GM12878 (cell line): ENCODE data around the gene IMMP2L. TPM values are rescaled to one million over a fixed set of nuclear protein-coding genes. Genes with fewer than 3 reads are reported as not detected.

Experiments
- ATAC-seq: fragments of 200-7000 bp; cut with Tn5 transposase; 3 replicates; pipeline ENCODE4 v1.9.1; 2020; ENCODE audit warnings: mild to moderate bottlenecking, moderate library complexity
- BruUV-seq: library from RNA; stranded (reverse); fragments of 400-500 nt; replicated peaks from 2 replicates; lab custom pipeline; 2021; lab: Mats Ljungman, UMichigan
- CTCF ChIA-PET: fragments of 300-600 bp; sonication (Branson Sonifier 250); formaldehyde crosslinking; extraction: SDS; loops from one replicate; lab custom pipeline; 2021; ENCODE audit warnings: inconsistent platforms; lab: Yijun Ruan, JAX
- POLR2A ChIA-PET: fragments of 350-600 bp; formaldehyde crosslinking; extraction: SDS; loops from one replicate; lab custom pipeline; 2021; ENCODE audit warnings: inconsistent platforms; lab: Charles Lee
- RAD21 ChIA-PET: fragments of 300-600 bp; sonication (Branson Sonifier 250); formaldehyde crosslinking; loops from one replicate; lab custom pipeline; 2023; ENCODE audit warnings: antibody characterized with exemption; ENCODE audit not compliant: unreplicated experiment; lab: Charles Lee
- SMC1A ChIA-PET: fragments of 300-600 bp; sonication (Branson Sonifier 250); formaldehyde crosslinking; loops from one replicate; lab custom pipeline; 2023; ENCODE audit not compliant: unreplicated experiment, uncharacterized antibody; lab: Charles Lee
- DNase-seq: peaks from one replicate; pipeline ENCODE4 v3.0.0-alpha.2; 2011; ENCODE audit warnings: low read depth, low spot score
- FAIRE-seq: peaks from 3 replicates; lab custom pipeline; 2011; peaks lifted over from hg19 to GRCh38; lab: Jason Lieb, UNC
- H2AFZ ChIP-seq: 2 replicates; pipeline ENCODE4 v1.6.0; 2011; ENCODE audit warnings: low read depth, low read length, control low read depth; ENCODE audit not compliant: control insufficient read depth
- H3K27ac ChIP-seq: 2 replicates; pipeline ENCODE4 v1.5.1; 2011; ENCODE audit warnings: control low read depth; ENCODE audit not compliant: control insufficient read depth, insufficient read depth
- H3K27me3 ChIP-seq, 2 experiments: replicated peaks in 1 of 2; 2 replicates each; pipeline versions ENCODE4 v1.6.0 to v1.6.1; 2011; ENCODE audit warnings: low read length in 1 of 2; ENCODE audit not compliant: control insufficient read depth in 2 of 2, insufficient read depth in 2 of 2
- H3K36me3 ChIP-seq, 2 experiments: 2 replicates each; pipeline ENCODE4 v1.5.1; 2011; ENCODE audit warnings: low read length in 1 of 2; ENCODE audit not compliant: control insufficient read depth in 2 of 2, insufficient read depth in 2 of 2
- H3K4me1 ChIP-seq: 2 replicates; pipeline ENCODE4 v1.6.1; 2011; ENCODE audit warnings: mild to moderate bottlenecking, low read length, moderate library complexity, mixed read lengths; ENCODE audit not compliant: control insufficient read depth, insufficient read depth
- H3K4me2 ChIP-seq: 2 replicates; pipeline ENCODE4 v1.6.0; 2011; ENCODE audit warnings: control low read depth; ENCODE audit not compliant: control insufficient read depth, insufficient read depth
- H3K4me3 ChIP-seq: fragments of 200-600 bp; sonication (generic); 2 replicates; pipeline ENCODE4 v1.5.1; 2016
- H3K79me2 ChIP-seq: 2 replicates; pipeline ENCODE4 v1.6.0; 2011; ENCODE audit warnings: low read length; ENCODE audit not compliant: control insufficient read depth, insufficient read depth
- H3K9ac ChIP-seq: 2 replicates; pipeline ENCODE4 v1.8.0; 2011; ENCODE audit warnings: low read length, control low read depth, mixed read lengths; ENCODE audit not compliant: control insufficient read depth, insufficient read depth
- H3K9me3 ChIP-seq: replicated peaks from 3 replicates; pipeline ENCODE4 v1.5.1; 2011; ENCODE audit warnings: mild to moderate bottlenecking, low read length; ENCODE audit not compliant: control insufficient read depth, insufficient read depth
- H4K20me1 ChIP-seq: 2 replicates; pipeline ENCODE4 v1.6.0; 2011; ENCODE audit not compliant: control insufficient read depth, insufficient read depth
- BMI1 ChIP-seq: fragments of 450-650 bp; IDR thresholded peaks from 2 replicates; pipeline ENCODE4 v1.6.1; 2016; ENCODE audit warnings: mild to moderate bottlenecking, moderate library complexity, borderline replicate concordance
- EED ChIP-seq: sonication (generic); IDR thresholded peaks from 2 replicates; pipeline ENCODE4 v1.6.1; 2016; ENCODE audit warnings: antibody characterized with exemption, low read depth
- FOXK2 ChIP-seq: fragments of 450-650 bp; IDR thresholded peaks from 2 replicates; pipeline ENCODE4 v1.6.1; 2017; ENCODE audit warnings: mild to moderate bottlenecking, moderate library complexity
- GATAD2B ChIP-seq: fragments of 450-650 bp; conservative IDR thresholded peaks from 2 replicates; pipeline ENCODE4 v1.6.1; 2017; ENCODE audit warnings: low read depth, mild to moderate bottlenecking, moderate library complexity
- IRF3 ChIP-seq: fragments of 450-650 bp; IDR thresholded peaks from 2 replicates; pipeline ENCODE4 v1.6.1; 2014; ENCODE audit warnings: mild to moderate bottlenecking
- IRF5 ChIP-seq: fragments of 450-650 bp; IDR thresholded peaks from 2 replicates; pipeline ENCODE4 v1.6.1; 2017; ENCODE audit warnings: borderline replicate concordance
- KLF5 ChIP-seq: fragments of 450-650 bp; IDR thresholded peaks from 2 replicates; pipeline ENCODE4 v1.6.1; 2014; ENCODE audit warnings: mild to moderate bottlenecking; ENCODE audit not compliant: partially characterized antibody
- MTA2 ChIP-seq: fragments of 450-650 bp; IDR thresholded peaks from 2 replicates; pipeline ENCODE4 v1.6.1; 2016; ENCODE audit warnings: low read depth, mild to moderate bottlenecking, moderate library complexity
- NBN ChIP-seq: fragments of 450-650 bp; IDR thresholded peaks from 2 replicates; pipeline ENCODE4 v1.6.1; 2016
- PKNOX1 ChIP-seq: fragments of 450-650 bp; IDR thresholded peaks from 2 replicates; pipeline ENCODE4 v1.6.1; 2016; ENCODE audit warnings: mild to moderate bottlenecking
- POLR2AphosphoS2 ChIP-seq: IDR thresholded peaks from 2 replicates; pipeline ENCODE4 v1.6.1; 2011; ENCODE audit warnings: low read depth, mild to moderate bottlenecking, low read length, improper control_type of control experiment, moderate library complexity
- SIX5 ChIP-seq: IDR thresholded peaks from 2 replicates; pipeline ENCODE4 v1.6.1; 2011; ENCODE audit warnings: mild to moderate bottlenecking, low read depth, low read length, moderate library complexity; ENCODE audit not compliant: severe bottlenecking
- SPI1 ChIP-seq: IDR thresholded peaks from 2 replicates; pipeline ENCODE4 v1.6.1; 2011; ENCODE audit warnings: low read depth, mild to moderate bottlenecking, low read length, moderate library complexity, borderline replicate concordance; ENCODE audit not compliant: insufficient read depth
- SREBF1 ChIP-seq: IDR thresholded peaks from 2 replicates; pipeline ENCODE4 v1.6.1; 2012; ENCODE audit warnings: mild to moderate bottlenecking, low read length
- STAT1 ChIP-seq: fragments of 450-650 bp; conservative IDR thresholded peaks from 2 replicates; pipeline ENCODE4 v1.6.1; 2014; ENCODE audit warnings: antibody characterized with exemption, mild to moderate bottlenecking
- STAT3 ChIP-seq: IDR thresholded peaks from 2 replicates; pipeline ENCODE4 v1.6.1; 2011; ENCODE audit warnings: low read depth, low read length, improper control_type of control experiment
- YBX1 ChIP-seq: fragments of 450-650 bp; IDR thresholded peaks from 2 replicates; pipeline ENCODE4 v1.6.1; 2016; ENCODE audit warnings: antibody characterized with exemption
- ZBED1 ChIP-seq: IDR thresholded peaks from 2 replicates; pipeline ENCODE4 v1.6.1; 2016; ENCODE audit warnings: borderline replicate concordance
- ZNF622 ChIP-seq: fragments of 450-650 bp; IDR thresholded peaks from 2 replicates; pipeline ENCODE4 v1.6.1; 2017; ENCODE audit warnings: mild to moderate bottlenecking, inconsistent platforms
- WGBS: methylation state at CpG from one replicate; pipeline ENCODE4 v1.1.6; 2016; ENCODE audit warnings: low lambda C conversion rate; ENCODE audit not compliant: insufficient replicate concordance, insufficient coverage; ENCODE audit errors: missing lambda C conversion rate; 5-methylcytosine and 5-hydroxymethylcytosine counted together
- in situ Hi-C: fragments of 300-500 bp; cut with MboI; formaldehyde crosslinking; loops from 9 replicates; pipeline ENCODE4 v1.14.3; 2018; ENCODE audit warnings: mixed read lengths
- intact Hi-C: fragments of 100-400 bp; cut with micrococcal nuclease; formaldehyde crosslinking; loops from one replicate; pipeline ENCODE4 v1.14.2; 2022; ENCODE audit not compliant: unreplicated experiment
- polyA plus RNA-seq, 11 experiments: library from polyadenylated mRNA; depleted of rRNA in 4 of 11; unstranded in 6 of 11; stranded (reverse) in 5 of 11; fragments of >200 nt; fragmentation: Nextera tagmentation in 4 of 11; fragmentation: Illumina TruSeq in 1 of 11; extraction: Ambion mirVana in 4 of 11; extraction: Trizol in 1 of 11; gene quantifications; 1 replicate in 1 of 11; 2 replicates in 10 of 11; pipeline versions ENCODE4 v1.2.1 to v1.2.3, GENCODE V29; 2011 to 2016; ENCODE audit warnings: inconsistent platforms in 2 of 11, missing spikeins in 2 of 11, low read depth in 1 of 11
- total RNA-seq, 4 experiments: library from RNA; depleted of rRNA in 3 of 4; stranded (reverse); fragments of >200 nt in 3 of 4; fragmentation: Illumina TruSeq in 1 of 4; extraction: Trizol in 1 of 4; gene quantifications; 2 replicates each; pipeline versions ENCODE4 v1.2.1 to v1.2.3, GENCODE V29; 2013 to 2021

Gene IMMP2L
- total and polyA plus RNA-seq, 10 of the 15 experiments (the other 5 are each of a cell fraction or from before 2014, with no cell fraction given), result 12.6 to 46.3 (median 19.6) TPM

GRCh38 chr7:110774071-110774470 is 788.2 kb downstream of the IMMP2L start:
- Histone ChIP-seq H3K27me3 (no peaks in the 10 kb centered on the region), H4K20me1 (no peaks in the 10 kb centered on the region), H3K9ac (no peak overlapping the region), H3K9me3 (no peaks in the 10 kb centered on the region), H3K27ac (no peak overlapping the region), H3K79me2 (no peaks in the 10 kb centered on the region), H3K4me3 (no peak overlapping the region), H3K36me3 (no peaks in the 10 kb centered on the region), H3K4me2 (no peak overlapping the region), H3K4me1 (no peaks in the 10 kb centered on the region), H2AFZ (no peak overlapping the region)
- no TSS peak for BruUV-seq
- ChIA-PET POLR2A (no interaction called here), RAD21 (no interaction called here), CTCF (no interaction called here), SMC1A (no interaction called here)
- in situ Hi-C loops (no loop called here), intact Hi-C loops (no loop called here)
- FAIRE-seq, result no peak
- no peak for TF ChIP-seq MTA2
- no peak for TF ChIP-seq ZNF622
- TF ChIP-seq GATAD2B, result no peak
- TF ChIP-seq IRF3, result no peak
- TF ChIP-seq FOXK2, result no peak
- TF ChIP-seq SIX5, result no peak
- TF ChIP-seq SPI1, result no peak
- TF ChIP-seq PKNOX1, result no peak
- TF ChIP-seq EED, result no peak
- no peak for TF ChIP-seq POLR2AphosphoS2
- TF ChIP-seq KLF5, result no peak
- TF ChIP-seq STAT1, result no peak
- no peak for TF ChIP-seq NBN
- no peak for TF ChIP-seq BMI1
- no peak for TF ChIP-seq ZBED1
- TF ChIP-seq IRF5, result no peak
- TF ChIP-seq STAT3, result no peak
- no peak for TF ChIP-seq YBX1
- no peak for TF ChIP-seq SREBF1
- 0% methylated on average over 1 of the region's 1 CpG for WGBS
- no peak for ATAC-seq
- DNase-seq, result no peak
